HG03457 (cell line): ENCODE data around the gene TMA7B.

ENCODE experiments used
- ATAC-seq: cut with Tn5 transposase; IDR thresholded peaks from one replicate; pipeline ENCODE4 v1.9.1; 2021; ENCODE audit warnings: moderate number of reproducible peaks; ENCODE audit not compliant: unreplicated experiment

The TMA7B gene

GRCh38 chr22:39997939-39998726 is 37.9 kb downstream of the TMA7B start:
- ATAC-seq: no peak

GRCh38 chr22:39999144-39999757 is 39.1 kb downstream of the TMA7B start:
- no peak for ATAC-seq

GRCh38 chr22:40000171-40000570 is 40.0 kb downstream of the TMA7B start:
- ATAC-seq: no peak

DNA sequence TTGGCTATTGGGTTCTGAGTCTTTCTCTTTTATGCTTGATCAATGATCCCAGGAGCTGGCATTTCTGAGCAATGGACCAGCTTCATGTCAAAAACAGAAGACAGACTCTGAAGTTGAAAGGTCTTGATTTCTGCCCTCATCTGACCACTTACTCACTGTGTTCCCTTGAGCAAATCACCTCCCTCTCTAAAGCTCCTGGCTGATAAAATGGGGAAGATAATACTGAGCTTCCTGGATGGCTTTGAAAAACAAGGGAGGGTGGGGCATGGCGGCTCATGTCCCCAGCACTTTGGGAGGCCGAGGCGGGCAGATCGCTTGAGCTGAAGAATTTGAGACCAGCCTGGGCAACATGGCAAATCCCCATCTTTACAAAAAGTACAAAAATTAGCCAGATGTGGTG is 40.9 kb downstream of the TMA7B start:
- ATAC-seq: no peak

DNA sequence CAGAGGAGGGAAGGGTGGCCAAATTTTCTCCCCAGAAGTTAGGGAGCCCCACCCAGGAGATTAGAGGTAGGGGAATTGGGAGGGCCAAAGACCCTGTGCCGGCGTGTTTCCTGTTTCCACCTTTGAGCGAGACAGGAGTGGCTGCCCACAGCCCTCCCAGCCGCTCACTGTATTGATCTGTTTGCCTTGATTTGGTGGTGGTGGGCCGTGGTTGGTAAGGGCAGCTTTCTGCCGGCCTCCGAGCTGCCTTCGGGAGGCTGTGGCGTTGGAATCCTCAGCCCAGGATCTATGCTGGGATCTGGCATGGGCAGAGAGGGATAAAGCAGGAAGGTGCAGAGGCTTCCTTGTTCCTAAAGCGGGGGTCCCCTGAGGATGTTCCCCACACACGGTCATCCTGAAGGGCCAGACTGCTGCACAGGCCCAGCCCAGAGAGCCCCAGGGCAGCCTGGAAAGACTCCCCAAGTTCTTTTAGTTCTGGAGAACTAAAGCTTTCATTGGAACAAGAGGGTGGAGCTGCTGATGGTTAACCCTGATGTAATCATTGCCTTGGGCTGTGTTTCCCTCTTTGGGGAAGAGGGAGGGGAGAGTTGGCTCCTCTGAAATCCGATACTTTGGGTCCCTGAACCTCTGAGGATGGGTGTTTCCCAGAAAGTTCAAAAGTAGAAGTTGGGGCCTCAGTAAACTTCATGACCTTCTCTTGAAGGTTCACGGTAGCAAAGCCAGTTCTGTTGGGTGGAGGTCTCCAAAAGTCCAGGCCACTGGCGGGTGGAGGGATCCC is 41.8 kb downstream of the TMA7B start:
- ATAC-seq: no peak

GRCh38 chr22:40002935-40003715 is 42.9 kb downstream of the TMA7B start:
- ATAC-seq: no peak

DNA sequence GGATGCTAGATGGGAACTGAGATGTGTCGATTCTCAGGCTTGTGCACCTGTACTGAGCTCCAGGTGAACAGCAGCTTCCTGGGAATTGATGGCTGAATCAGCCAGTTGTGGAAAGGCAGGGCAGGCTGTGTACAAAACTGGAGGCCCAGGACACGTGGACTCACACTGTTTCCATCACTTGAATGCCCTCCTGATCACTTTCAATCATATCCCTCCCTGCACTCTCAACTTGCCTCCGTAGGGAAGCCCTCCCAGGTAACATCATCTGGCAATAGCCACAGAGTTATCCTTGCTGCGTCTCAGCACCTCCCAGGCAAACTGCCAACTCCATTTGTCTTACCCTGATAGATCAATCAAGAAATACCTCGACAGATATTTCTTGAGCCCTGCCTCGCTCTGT is 44.6 kb downstream of the TMA7B start:
- ATAC-seq: no peak

GRCh38 chr22:40006641-40007040 is 46.4 kb downstream of the TMA7B start:
- no peak for ATAC-seq

- ATAC-seq: no peak
Measured at GRCh38 chr22:40007853-40008710, 47.9 kb downstream of the TMA7B start.

DNA sequence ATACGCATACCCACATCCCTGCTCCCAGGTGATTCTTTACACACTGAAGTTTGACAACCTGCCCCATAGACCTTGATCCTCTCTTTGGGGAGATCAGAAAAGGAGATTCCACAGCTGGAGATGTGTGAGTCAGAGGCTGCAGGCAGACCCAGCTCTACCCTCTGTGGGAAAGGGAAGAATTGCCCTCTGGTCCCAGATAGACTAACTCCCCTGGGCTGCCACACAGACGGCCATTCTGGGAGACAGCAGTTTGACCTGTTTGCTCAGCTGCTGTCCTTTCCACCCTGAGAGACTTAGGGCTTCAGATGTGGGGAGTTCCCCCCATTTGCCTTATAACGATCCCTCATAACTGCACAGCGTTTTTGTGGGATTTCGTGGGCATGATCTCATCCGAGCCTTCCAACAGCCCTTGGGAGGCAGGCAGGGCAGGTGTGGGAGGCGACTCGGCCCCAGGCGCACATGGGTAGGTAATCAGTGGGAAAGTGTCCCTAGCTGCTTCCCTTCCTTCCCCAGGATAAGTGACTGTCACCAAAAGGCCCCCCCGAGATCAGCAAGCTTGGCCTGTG is 48.6 kb downstream of the TMA7B start:
- ATAC-seq: no peak

GRCh38 chr22:40009292-40009774 is 49.1 kb downstream of the TMA7B start:
- no peak for ATAC-seq

- ATAC-seq: no peak
Measured at GRCh38 chr22:40009951-40010671, 49.9 kb downstream of the TMA7B start.

DNA sequence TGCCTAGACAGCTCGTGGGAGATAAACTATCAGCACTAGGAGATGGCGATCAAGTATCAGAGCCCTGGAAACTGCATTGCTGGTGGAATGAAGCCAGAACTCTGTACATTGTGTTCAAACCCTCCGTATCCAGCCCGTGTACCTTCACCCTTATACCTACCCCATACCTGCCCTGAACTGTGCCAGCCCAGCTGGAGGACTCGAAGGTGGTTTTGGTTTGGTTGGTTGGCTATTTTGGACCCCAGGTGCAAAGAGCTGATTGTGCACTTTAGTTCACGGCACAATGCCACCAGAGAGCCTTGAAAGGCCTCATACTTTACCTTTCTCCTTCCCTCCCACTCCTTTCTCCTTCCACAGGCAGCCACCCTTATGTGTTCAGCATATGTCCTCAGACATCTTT is 50.5 kb downstream of the TMA7B start:
- ATAC-seq: no peak
